SK-N-SH treated with all-trans-retinoic acid at 6 μM for 48 hours (cell line): ENCODE data around the gene PLB1.

Experiments used
- ATAC-seq: fragments of 200-7000 bp; cut with Tn5 transposase; 3 replicates; pipeline ENCODE4 v1.9.1; 2020; ENCODE audit warnings: mild to moderate bottlenecking, moderate library complexity
- ARNTL ChIP-seq: fragments of 450-650 bp; formaldehyde crosslinking; IDR thresholded peaks from 2 replicates; pipeline ENCODE4 v1.5.0; 2020; ENCODE audit warnings: low read depth, mild to moderate bottlenecking, moderate library complexity, borderline replicate concordance
- BACH2 ChIP-seq: fragments of 250-450 bp; sonication (Bioruptor Pico); IDR thresholded peaks from 2 replicates; pipeline ENCODE4 v1.9.0; 2021; ENCODE audit warnings: mild to moderate bottlenecking, borderline replicate concordance
- ESRRG ChIP-seq: fragments of 250-450 bp; sonication (Bioruptor Pico); IDR thresholded peaks from 2 replicates; pipeline ENCODE4 v1.6.1; 2021; ENCODE audit warnings: mild to moderate bottlenecking
- ISL1 ChIP-seq: fragments of 250-450 bp; sonication (Bioruptor Pico); IDR thresholded peaks from 2 replicates; pipeline ENCODE4 v2.1.2; 2022; ENCODE audit warnings: mild to moderate bottlenecking, moderate library complexity
- POU6F1 ChIP-seq: fragments of 250-450 bp; sonication (Bioruptor Pico); IDR thresholded peaks from 2 replicates; pipeline ENCODE4 v1.8.0; 2021; ENCODE audit warnings: low read depth, mild to moderate bottlenecking, moderate library complexity, borderline replicate concordance
- PPARA ChIP-seq: fragments of 250-450 bp; sonication (Bioruptor Pico); IDR thresholded peaks from 2 replicates; pipeline ENCODE4 v1.5.0; 2020; ENCODE audit warnings: mild to moderate bottlenecking, borderline replicate concordance
- RARB ChIP-seq: fragments of 250-450 bp; sonication (Bioruptor Pico); IDR thresholded peaks from 2 replicates; pipeline ENCODE4 v1.8.0; 2021; ENCODE audit warnings: mild to moderate bottlenecking, moderate library complexity
- SNAI2 ChIP-seq: fragments of 250-450 bp; sonication (Bioruptor Pico); IDR thresholded peaks from 2 replicates; pipeline ENCODE4 v1.5.0; 2020; ENCODE audit warnings: mild to moderate bottlenecking, moderate library complexity
- TCF4 ChIP-seq: fragments of 250-450 bp; sonication (Bioruptor Pico); IDR thresholded peaks from 2 replicates; pipeline ENCODE4 v1.8.0; 2021; ENCODE audit warnings: mild to moderate bottlenecking, moderate library complexity, borderline replicate concordance
- TOX ChIP-seq: fragments of 250-450 bp; sonication (Bioruptor Pico); IDR thresholded peaks from 2 replicates; pipeline ENCODE4 v1.8.0; 2021; ENCODE audit warnings: mild to moderate bottlenecking, moderate library complexity, borderline replicate concordance
- ZFP3 ChIP-seq: fragments of 250-450 bp; sonication (Bioruptor Pico); IDR thresholded peaks from 2 replicates; pipeline ENCODE4 v1.5.0; 2020; ENCODE audit warnings: mild to moderate bottlenecking, moderate library complexity
- ZFP30 ChIP-seq: fragments of 450-650 bp; formaldehyde crosslinking; IDR thresholded peaks from 2 replicates; pipeline ENCODE4 v1.5.0; 2022; ENCODE audit warnings: mild to moderate bottlenecking, moderate library complexity
- ZNF565 ChIP-seq: fragments of 450-650 bp; formaldehyde crosslinking; conservative IDR thresholded peaks from 2 replicates; pipeline ENCODE4 v1.5.0; 2020; ENCODE audit warnings: low read depth, mild to moderate bottlenecking, moderate library complexity
- ZNF70 ChIP-seq: fragments of 450-650 bp; formaldehyde crosslinking; IDR thresholded peaks from 2 replicates; pipeline ENCODE4 v1.5.0; 2020; ENCODE audit warnings: mild to moderate bottlenecking, moderate library complexity
- ZNF8 ChIP-seq: fragments of 450-650 bp; formaldehyde crosslinking; IDR thresholded peaks from 2 replicates; pipeline ENCODE4 v1.5.0; 2020; ENCODE audit warnings: mild to moderate bottlenecking, moderate library complexity
- TF ChIP-seq, protein P1 (sequence below): fragments of 250-450 bp; sonication (Bioruptor Pico); IDR thresholded peaks from 2 replicates; pipeline ENCODE4 v1.5.0; 2020; ENCODE audit warnings: mild to moderate bottlenecking, moderate library complexity
- TF ChIP-seq, protein P2 (sequence below): fragments of 250-450 bp; sonication (Bioruptor Pico); IDR thresholded peaks from 2 replicates; pipeline ENCODE4 v1.8.0; 2020; ENCODE audit warnings: mild to moderate bottlenecking, moderate library complexity, borderline replicate concordance
- TF ChIP-seq, protein P3 (sequence below): fragments of 250-450 bp; sonication (Bioruptor Pico); IDR thresholded peaks from 2 replicates; pipeline ENCODE4 v1.5.1; 2021; ENCODE audit warnings: mild to moderate bottlenecking, moderate library complexity
- TF ChIP-seq, protein P4 (sequence below): fragments of 250-450 bp; sonication (Bioruptor Pico); IDR thresholded peaks from 2 replicates; pipeline ENCODE4 v1.5.1; 2020; ENCODE audit warnings: low read depth, mild to moderate bottlenecking, moderate library complexity

Gene PLB1

DNA sequence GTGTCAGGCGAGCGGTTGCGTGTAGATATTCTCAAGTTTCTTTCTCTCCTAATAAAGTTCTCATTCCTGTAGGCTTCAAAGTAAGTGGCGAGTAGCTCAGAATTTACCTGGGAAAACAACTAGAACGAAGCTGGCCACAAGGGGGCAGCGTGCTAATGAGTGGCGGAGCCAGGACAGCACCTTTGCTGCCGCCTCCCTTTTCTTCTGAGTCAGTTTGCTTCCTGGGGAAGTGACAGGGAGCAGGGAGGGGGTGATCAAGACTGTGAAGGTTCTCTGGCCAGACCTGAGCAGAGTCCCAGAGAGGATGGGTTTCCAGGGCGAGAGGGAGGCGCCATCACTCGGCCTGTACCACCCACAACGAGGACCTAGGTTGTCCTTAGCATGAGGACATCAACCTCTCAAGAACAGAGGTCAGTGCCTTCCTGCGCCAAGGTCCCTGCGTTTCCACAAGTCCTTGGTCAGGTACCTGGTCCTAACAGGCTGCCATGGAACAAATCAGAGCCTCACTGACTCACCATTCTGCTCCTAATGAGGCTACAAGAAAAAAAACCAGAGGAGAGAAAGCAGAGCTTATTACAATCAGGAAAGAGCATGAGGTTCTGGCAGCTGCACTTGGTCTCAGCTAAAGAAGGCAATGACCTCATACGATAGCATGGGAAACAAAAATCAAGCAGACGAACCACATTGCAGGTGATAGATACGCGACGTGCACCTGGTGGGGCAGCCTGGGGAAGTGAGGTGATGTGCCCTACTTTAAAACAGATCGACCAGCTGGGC, 98.7 kb downstream of the PLB1 start:
- ATAC-seq: peak; percentile 87
- TF ChIP-seq, protein P1, sequence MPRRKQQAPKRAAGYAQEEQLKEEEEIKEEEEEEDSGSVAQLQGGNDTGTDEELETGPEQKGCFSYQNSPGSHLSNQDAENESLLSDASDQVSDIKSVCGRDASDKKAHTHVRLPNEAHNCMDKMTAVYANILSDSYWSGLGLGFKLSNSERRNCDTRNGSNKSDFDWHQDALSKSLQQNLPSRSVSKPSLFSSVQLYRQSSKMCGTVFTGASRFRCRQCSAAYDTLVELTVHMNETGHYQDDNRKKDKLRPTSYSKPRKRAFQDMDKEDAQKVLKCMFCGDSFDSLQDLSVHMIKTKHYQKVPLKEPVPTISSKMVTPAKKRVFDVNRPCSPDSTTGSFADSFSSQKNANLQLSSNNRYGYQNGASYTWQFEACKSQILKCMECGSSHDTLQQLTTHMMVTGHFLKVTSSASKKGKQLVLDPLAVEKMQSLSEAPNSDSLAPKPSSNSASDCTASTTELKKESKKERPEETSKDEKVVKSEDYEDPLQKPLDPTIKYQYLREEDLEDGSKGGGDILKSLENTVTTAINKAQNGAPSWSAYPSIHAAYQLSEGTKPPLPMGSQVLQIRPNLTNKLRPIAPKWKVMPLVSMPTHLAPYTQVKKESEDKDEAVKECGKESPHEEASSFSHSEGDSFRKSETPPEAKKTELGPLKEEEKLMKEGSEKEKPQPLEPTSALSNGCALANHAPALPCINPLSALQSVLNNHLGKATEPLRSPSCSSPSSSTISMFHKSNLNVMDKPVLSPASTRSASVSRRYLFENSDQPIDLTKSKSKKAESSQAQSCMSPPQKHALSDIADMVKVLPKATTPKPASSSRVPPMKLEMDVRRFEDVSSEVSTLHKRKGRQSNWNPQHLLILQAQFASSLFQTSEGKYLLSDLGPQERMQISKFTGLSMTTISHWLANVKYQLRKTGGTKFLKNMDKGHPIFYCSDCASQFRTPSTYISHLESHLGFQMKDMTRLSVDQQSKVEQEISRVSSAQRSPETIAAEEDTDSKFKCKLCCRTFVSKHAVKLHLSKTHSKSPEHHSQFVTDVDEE: 0 out of 2 replicates have a peak, but pooled peaks have one; percentile 9
- TF ChIP-seq ARNTL (CRISPR knock-in tag): no peak

GRCh38 chr2:28595323-28595722, 99.5 kb downstream of the PLB1 start:
- TF ChIP-seq, protein P1: no peak
- TF ChIP-seq ESRRG: no peak
- TF ChIP-seq POU6F1: no peak
- TF ChIP-seq PPARA (CRISPR knock-in tag): no peak
- no peak for TF ChIP-seq ZNF8
- no peak for TF ChIP-seq TCF4 (CRISPR knock-in tag)
- TF ChIP-seq, protein P2, sequence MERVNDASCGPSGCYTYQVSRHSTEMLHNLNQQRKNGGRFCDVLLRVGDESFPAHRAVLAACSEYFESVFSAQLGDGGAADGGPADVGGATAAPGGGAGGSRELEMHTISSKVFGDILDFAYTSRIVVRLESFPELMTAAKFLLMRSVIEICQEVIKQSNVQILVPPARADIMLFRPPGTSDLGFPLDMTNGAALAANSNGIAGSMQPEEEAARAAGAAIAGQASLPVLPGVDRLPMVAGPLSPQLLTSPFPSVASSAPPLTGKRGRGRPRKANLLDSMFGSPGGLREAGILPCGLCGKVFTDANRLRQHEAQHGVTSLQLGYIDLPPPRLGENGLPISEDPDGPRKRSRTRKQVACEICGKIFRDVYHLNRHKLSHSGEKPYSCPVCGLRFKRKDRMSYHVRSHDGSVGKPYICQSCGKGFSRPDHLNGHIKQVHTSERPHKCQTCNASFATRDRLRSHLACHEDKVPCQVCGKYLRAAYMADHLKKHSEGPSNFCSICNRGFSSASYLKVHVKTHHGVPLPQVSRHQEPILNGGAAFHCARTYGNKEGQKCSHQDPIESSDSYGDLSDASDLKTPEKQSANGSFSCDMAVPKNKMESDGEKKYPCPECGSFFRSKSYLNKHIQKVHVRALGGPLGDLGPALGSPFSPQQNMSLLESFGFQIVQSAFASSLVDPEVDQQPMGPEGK (CRISPR knock-in tag): no peak
- TF ChIP-seq, protein P3, sequence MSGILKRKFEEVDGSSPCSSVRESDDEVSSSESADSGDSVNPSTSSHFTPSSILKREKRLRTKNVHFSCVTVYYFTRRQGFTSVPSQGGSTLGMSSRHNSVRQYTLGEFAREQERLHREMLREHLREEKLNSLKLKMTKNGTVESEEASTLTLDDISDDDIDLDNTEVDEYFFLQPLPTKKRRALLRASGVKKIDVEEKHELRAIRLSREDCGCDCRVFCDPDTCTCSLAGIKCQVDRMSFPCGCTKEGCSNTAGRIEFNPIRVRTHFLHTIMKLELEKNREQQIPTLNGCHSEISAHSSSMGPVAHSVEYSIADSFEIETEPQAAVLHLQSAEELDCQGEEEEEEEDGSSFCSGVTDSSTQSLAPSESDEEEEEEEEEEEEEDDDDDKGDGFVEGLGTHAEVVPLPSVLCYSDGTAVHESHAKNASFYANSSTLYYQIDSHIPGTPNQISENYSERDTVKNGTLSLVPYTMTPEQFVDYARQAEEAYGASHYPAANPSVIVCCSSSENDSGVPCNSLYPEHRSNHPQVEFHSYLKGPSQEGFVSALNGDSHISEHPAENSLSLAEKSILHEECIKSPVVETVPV (CRISPR knock-in tag): no peak
- no peak for TF ChIP-seq TOX (CRISPR knock-in tag)
- no peak for TF ChIP-seq ARNTL (CRISPR knock-in tag)
- no peak for TF ChIP-seq ZNF70 (CRISPR knock-in tag)
- no peak for TF ChIP-seq BACH2 (CRISPR knock-in tag)
- ATAC-seq: no peak

DNA sequence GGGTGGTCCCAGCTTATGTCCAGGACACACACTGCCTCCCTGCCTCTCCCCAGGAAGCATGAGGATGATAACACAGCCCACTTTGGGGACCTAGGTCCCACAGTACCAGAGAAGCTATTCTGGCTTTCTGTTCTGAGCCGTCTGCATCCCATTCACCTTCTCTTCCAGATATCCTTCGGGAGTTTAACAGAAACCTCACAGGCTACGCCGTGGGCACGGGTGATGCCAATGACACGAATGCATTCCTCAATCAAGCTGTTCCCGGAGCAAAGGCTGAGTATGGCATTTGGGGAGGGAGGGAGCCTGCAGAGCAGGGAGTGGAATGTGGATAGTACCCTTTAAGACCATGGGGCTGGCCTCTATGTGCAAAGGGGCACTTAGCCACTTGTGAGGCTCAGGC, 102.6 kb downstream of the PLB1 start:
- no peak for ATAC-seq
- TF ChIP-seq SNAI2 (CRISPR knock-in tag): no peak
- no peak for TF ChIP-seq ARNTL (CRISPR knock-in tag)
- no peak for TF ChIP-seq ZFP30 (CRISPR knock-in tag)
- TF ChIP-seq ZFP3: no peak
- no peak for TF ChIP-seq POU6F1
- TF ChIP-seq ZNF70 (CRISPR knock-in tag): no peak
- no peak for TF ChIP-seq ISL1 (CRISPR knock-in tag)
- TF ChIP-seq, protein P2 (CRISPR knock-in tag): no peak
- no peak for TF ChIP-seq RARB
- TF ChIP-seq, protein P4, sequence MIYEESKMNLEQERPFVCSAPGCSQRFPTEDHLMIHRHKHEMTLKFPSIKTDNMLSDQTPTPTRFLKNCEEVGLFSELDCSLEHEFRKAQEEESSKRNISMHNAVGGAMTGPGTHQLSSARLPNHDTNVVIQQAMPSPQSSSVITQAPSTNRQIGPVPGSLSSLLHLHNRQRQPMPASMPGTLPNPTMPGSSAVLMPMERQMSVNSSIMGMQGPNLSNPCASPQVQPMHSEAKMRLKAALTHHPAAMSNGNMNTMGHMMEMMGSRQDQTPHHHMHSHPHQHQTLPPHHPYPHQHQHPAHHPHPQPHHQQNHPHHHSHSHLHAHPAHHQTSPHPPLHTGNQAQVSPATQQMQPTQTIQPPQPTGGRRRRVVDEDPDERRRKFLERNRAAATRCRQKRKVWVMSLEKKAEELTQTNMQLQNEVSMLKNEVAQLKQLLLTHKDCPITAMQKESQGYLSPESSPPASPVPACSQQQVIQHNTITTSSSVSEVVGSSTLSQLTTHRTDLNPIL (CRISPR knock-in tag): no peak
- no peak for TF ChIP-seq ZNF565 (CRISPR knock-in tag)
- no peak for TF ChIP-seq PPARA (CRISPR knock-in tag)
